ENCODE results near the gene DNAAF8.

- no peak for TF ChIP-seq CTCF (IDR thresholded peaks at IDR 0.05)
- no peak for TF ChIP-seq POLR2A (IDR thresholded peaks at IDR 0.05)
Measured at GRCh38 chr16:4704491-4704890, 29.8 kb upstream of the DNAAF8 start.
